HepG2 (cell line): ENCODE results near the gene OBSL1. TPM values are rescaled to one million over a fixed set of nuclear protein-coding genes. Genes with fewer than 3 reads are reported as not detected.

ENCODE experiments used
- ARID2 ChIP-seq: sonication (generic); formaldehyde crosslinking; IDR thresholded peaks from 2 replicates; pipeline ENCODE4 v1.8.1; 2022; ENCODE audit warnings: mild to moderate bottlenecking, missing genetic modification reagents, borderline replicate concordance
- IRX3 ChIP-seq: sonication (generic); formaldehyde crosslinking; IDR thresholded peaks from 2 replicates; pipeline ENCODE4 v1.8.1; 2023; ENCODE audit warnings: mild to moderate bottlenecking, low read depth, missing genetic modification reagents, borderline replicate concordance
- JARID2 ChIP-seq: sonication (generic); formaldehyde crosslinking; IDR thresholded peaks from 2 replicates; pipeline ENCODE4 v1.8.1; 2023; ENCODE audit warnings: missing genetic modification reagents, inconsistent platforms; ENCODE audit not compliant: insufficient replicate concordance
- KDM4B ChIP-seq: sonication (generic); formaldehyde crosslinking; IDR thresholded peaks from 2 replicates; pipeline ENCODE4 v1.4.0; 2020; ENCODE audit warnings: missing genetic modification reagents
- MAFG ChIP-seq: sonication (generic); formaldehyde crosslinking; IDR thresholded peaks from 2 replicates; pipeline ENCODE4 v1.5.1; 2020; ENCODE audit warnings: mild to moderate bottlenecking, missing genetic modification reagents
- NFYB ChIP-seq: sonication (generic); formaldehyde crosslinking; IDR thresholded peaks from 2 replicates; pipeline ENCODE4 v1.4.0; 2020; ENCODE audit warnings: missing genetic modification reagents
- RARA ChIP-seq: IDR thresholded peaks from 2 replicates; pipeline ENCODE4 v1.6.1; 2016; ENCODE audit warnings: missing genetic modification reagents, missing compliant biosample characterization
- SNAPC2 ChIP-seq: sonication (generic); formaldehyde crosslinking; IDR thresholded peaks from 2 replicates; pipeline ENCODE4 v1.8.1; 2022; ENCODE audit warnings: mild to moderate bottlenecking, missing genetic modification reagents
- ZFP41 ChIP-seq: sonication (generic); formaldehyde crosslinking; IDR thresholded peaks from 2 replicates; pipeline ENCODE4 v1.4.0; 2020; ENCODE audit warnings: mild to moderate bottlenecking, missing genetic modification reagents, borderline replicate concordance
- ZFP62 ChIP-seq: sonication (generic); formaldehyde crosslinking; IDR thresholded peaks from 2 replicates; pipeline ENCODE4 v1.4.0; 2020; ENCODE audit warnings: missing genetic modification reagents
- ZKSCAN8 ChIP-seq: IDR thresholded peaks from 2 replicates; pipeline ENCODE4 v1.6.1; 2016; ENCODE audit warnings: borderline replicate concordance, missing genetic modification reagents, missing compliant biosample characterization
- ZNF333 ChIP-seq: sonication (generic); formaldehyde crosslinking; IDR thresholded peaks from 2 replicates; pipeline ENCODE4 v1.4.0; 2020; ENCODE audit warnings: mild to moderate bottlenecking, missing genetic modification reagents, borderline replicate concordance
- ZNF383 ChIP-seq: sonication (generic); formaldehyde crosslinking; IDR thresholded peaks from 2 replicates; pipeline ENCODE4 v1.4.0; 2020; ENCODE audit warnings: missing genetic modification reagents, mild to moderate bottlenecking, borderline replicate concordance
- ZSCAN25 ChIP-seq: sonication (generic); formaldehyde crosslinking; IDR thresholded peaks from 2 replicates; pipeline ENCODE4 v1.8.0; 2022; ENCODE audit warnings: mild to moderate bottlenecking, missing genetic modification reagents
- polyA plus RNA-seq, 8 experiments: library from polyadenylated mRNA; depleted of rRNA in 3 of 8; stranded (reverse) in 7 of 8; unstranded in 1 of 8; fragments of >200 nt; fragmentation: Illumina TruSeq in 4 of 8; extraction: Trizol in 4 of 8; gene quantifications; 2 replicates each; pipeline versions ENCODE4 v1.2.1 to v1.2.3, GENCODE V29; 2011 to 2016; ENCODE audit warnings: low read depth in 4 of 8, missing spikeins in 1 of 8, mixed read lengths in 1 of 8; ENCODE audit not compliant: insufficient read depth in 1 of 8
- total RNA-seq, 5 experiments: library from RNA; depleted of rRNA; stranded (reverse); fragments of >200 nt; fragmentation: Illumina TruSeq; extraction: Trizol; gene quantifications; 2 replicates each; pipeline ENCODE4 v1.2.3, GENCODE V29; 2016; ENCODE audit warnings: low read depth in 1 of 5
- TF ChIP-seq, protein P1 (sequence below): sonication (generic); formaldehyde crosslinking; IDR thresholded peaks from 2 replicates; pipeline ENCODE4; 2020; ENCODE audit warnings: missing genetic modification reagents, mild to moderate bottlenecking, borderline replicate concordance
- TF ChIP-seq, protein P2 (sequence below): sonication (generic); formaldehyde crosslinking; IDR thresholded peaks from 2 replicates; pipeline ENCODE4 v1.9.0; 2021; ENCODE audit warnings: missing genetic modification reagents, borderline replicate concordance
- TF ChIP-seq, protein P3 (sequence below): fragments of 450-650 bp; IDR thresholded peaks from 2 replicates; pipeline ENCODE4 v1.6.1; 2017; ENCODE audit warnings: mild to moderate bottlenecking
- TF ChIP-seq, protein P4 (sequence below): sonication (generic); formaldehyde crosslinking; IDR thresholded peaks from 2 replicates; pipeline ENCODE4 v1.4.0; 2020; ENCODE audit warnings: mild to moderate bottlenecking, missing genetic modification reagents
- TF ChIP-seq, protein P5 (sequence below): sonication (generic); formaldehyde crosslinking; IDR thresholded peaks from 2 replicates; pipeline ENCODE4 v1.5.1; 2020; ENCODE audit warnings: missing genetic modification reagents, mild to moderate bottlenecking, borderline replicate concordance

The OBSL1 gene
- total and polyA plus RNA-seq, 2 of the 13 experiments (the other 11 are each of a cell fraction or from before 2014, with no cell fraction given): 86.7 to 218 TPM

DNA sequence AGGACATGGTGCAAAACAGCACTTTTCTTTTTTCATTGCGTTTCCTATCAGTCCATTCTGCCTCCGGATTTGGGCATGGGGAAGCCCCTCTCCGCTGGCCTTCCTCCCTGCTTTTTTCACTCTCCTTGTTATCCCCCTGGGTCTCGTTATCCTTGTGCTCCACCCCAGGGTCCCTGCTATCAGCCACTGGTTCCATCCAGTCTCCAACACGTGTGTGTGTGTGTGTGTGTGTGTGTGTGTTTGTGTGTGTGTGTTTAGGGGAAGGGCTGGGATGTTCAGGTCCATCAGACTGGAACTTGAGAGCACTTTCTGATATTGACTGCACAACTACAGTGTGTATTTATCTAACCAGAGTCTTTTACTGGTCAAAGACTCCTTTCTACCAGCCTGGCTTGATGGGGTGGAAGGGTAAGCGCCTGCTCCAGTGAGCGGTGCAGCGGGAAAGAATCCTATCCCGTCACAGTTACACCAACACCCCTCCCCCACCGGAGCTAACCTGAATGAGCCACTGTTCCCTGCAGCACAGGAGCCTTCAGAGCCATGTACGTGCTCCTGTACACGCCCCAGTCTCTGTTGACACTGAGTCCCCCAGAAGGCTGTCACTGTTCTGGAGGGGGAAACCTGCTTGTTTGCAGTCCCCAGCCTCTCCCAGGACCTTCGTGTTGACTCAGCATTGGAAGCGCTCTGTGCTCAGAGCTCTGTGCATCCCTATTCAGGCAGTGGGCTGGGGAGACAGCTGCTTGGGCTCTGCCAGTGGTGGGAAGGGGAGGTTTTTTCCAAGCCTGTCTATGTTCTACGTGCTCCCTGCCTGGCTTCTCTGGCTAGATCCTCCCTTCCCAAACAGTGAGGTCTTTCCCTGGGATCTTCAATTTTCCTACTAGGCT is 5.4 kb upstream of the OBSL1 start (continued):
- TF ChIP-seq, protein P1, sequence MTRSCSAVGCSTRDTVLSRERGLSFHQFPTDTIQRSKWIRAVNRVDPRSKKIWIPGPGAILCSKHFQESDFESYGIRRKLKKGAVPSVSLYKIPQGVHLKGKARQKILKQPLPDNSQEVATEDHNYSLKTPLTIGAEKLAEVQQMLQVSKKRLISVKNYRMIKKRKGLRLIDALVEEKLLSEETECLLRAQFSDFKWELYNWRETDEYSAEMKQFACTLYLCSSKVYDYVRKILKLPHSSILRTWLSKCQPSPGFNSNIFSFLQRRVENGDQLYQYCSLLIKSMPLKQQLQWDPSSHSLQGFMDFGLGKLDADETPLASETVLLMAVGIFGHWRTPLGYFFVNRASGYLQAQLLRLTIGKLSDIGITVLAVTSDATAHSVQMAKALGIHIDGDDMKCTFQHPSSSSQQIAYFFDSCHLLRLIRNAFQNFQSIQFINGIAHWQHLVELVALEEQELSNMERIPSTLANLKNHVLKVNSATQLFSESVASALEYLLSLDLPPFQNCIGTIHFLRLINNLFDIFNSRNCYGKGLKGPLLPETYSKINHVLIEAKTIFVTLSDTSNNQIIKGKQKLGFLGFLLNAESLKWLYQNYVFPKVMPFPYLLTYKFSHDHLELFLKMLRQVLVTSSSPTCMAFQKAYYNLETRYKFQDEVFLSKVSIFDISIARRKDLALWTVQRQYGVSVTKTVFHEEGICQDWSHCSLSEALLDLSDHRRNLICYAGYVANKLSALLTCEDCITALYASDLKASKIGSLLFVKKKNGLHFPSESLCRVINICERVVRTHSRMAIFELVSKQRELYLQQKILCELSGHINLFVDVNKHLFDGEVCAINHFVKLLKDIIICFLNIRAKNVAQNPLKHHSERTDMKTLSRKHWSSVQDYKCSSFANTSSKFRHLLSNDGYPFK (CRISPR knock-in tag): peak; percentile 71; the same call in 1 of the 2 replicates
- peak; percentile 74 for TF ChIP-seq JARID2 (CRISPR knock-in tag)
- no peak; the same call in 1 of the 2 replicates for TF ChIP-seq ARID2 (CRISPR knock-in tag)
- TF ChIP-seq, protein P2, sequence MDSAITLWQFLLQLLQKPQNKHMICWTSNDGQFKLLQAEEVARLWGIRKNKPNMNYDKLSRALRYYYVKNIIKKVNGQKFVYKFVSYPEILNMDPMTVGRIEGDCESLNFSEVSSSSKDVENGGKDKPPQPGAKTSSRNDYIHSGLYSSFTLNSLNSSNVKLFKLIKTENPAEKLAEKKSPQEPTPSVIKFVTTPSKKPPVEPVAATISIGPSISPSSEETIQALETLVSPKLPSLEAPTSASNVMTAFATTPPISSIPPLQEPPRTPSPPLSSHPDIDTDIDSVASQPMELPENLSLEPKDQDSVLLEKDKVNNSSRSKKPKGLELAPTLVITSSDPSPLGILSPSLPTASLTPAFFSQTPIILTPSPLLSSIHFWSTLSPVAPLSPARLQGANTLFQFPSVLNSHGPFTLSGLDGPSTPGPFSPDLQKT (CRISPR knock-in tag): no peak
- TF ChIP-seq, protein P3, sequence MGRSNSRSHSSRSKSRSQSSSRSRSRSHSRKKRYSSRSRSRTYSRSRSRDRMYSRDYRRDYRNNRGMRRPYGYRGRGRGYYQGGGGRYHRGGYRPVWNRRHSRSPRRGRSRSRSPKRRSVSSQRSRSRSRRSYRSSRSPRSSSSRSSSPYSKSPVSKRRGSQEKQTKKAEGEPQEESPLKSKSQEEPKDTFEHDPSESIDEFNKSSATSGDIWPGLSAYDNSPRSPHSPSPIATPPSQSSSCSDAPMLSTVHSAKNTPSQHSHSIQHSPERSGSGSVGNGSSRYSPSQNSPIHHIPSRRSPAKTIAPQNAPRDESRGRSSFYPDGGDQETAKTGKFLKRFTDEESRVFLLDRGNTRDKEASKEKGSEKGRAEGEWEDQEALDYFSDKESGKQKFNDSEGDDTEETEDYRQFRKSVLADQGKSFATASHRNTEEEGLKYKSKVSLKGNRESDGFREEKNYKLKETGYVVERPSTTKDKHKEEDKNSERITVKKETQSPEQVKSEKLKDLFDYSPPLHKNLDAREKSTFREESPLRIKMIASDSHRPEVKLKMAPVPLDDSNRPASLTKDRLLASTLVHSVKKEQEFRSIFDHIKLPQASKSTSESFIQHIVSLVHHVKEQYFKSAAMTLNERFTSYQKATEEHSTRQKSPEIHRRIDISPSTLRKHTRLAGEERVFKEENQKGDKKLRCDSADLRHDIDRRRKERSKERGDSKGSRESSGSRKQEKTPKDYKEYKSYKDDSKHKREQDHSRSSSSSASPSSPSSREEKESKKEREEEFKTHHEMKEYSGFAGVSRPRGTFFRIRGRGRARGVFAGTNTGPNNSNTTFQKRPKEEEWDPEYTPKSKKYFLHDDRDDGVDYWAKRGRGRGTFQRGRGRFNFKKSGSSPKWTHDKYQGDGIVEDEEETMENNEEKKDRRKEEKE: no peak
- peak; percentile 92 for TF ChIP-seq RARA (CRISPR knock-in tag)
- TF ChIP-seq, protein P4, sequence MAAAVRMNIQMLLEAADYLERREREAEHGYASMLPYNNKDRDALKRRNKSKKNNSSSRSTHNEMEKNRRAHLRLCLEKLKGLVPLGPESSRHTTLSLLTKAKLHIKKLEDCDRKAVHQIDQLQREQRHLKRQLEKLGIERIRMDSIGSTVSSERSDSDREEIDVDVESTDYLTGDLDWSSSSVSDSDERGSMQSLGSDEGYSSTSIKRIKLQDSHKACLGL (CRISPR knock-in tag): peak; percentile 65
- TF ChIP-seq SNAPC2 (CRISPR knock-in tag): peak; percentile 13; the same call in 1 of the 2 replicates
- TF ChIP-seq ZFP41 (CRISPR knock-in tag): 0 out of 2 replicates have a peak, but pooled peaks have one; percentile 16
- TF ChIP-seq ZKSCAN8 (CRISPR knock-in tag): peak; percentile 96
- TF ChIP-seq, protein P5, sequence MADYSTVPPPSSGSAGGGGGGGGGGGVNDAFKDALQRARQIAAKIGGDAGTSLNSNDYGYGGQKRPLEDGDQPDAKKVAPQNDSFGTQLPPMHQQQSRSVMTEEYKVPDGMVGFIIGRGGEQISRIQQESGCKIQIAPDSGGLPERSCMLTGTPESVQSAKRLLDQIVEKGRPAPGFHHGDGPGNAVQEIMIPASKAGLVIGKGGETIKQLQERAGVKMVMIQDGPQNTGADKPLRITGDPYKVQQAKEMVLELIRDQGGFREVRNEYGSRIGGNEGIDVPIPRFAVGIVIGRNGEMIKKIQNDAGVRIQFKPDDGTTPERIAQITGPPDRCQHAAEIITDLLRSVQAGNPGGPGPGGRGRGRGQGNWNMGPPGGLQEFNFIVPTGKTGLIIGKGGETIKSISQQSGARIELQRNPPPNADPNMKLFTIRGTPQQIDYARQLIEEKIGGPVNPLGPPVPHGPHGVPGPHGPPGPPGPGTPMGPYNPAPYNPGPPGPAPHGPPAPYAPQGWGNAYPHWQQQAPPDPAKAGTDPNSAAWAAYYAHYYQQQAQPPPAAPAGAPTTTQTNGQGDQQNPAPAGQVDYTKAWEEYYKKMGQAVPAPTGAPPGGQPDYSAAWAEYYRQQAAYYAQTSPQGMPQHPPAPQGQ (CRISPR knock-in tag): peak; percentile 96; the same call in 1 of the 2 replicates
- TF ChIP-seq ZNF333 (CRISPR knock-in tag): 0 out of 2 replicates have a peak, but pooled peaks have one; percentile 86
- TF ChIP-seq NFYB: peak; percentile 40
- TF ChIP-seq KDM4B (CRISPR knock-in tag): peak; percentile 85
- TF ChIP-seq MAFG (CRISPR knock-in tag): peak; percentile 84
- peak; percentile 88 for TF ChIP-seq ZSCAN25
- no peak for TF ChIP-seq IRX3 (CRISPR knock-in tag)
- TF ChIP-seq ZFP62 (CRISPR knock-in tag): no peak
- TF ChIP-seq ZNF383 (CRISPR knock-in tag): no peak
